LNCAP (cell line): ENCODE results near the gene ZNF214.

Experiments
- CTCF ChIP-seq: fragments of 450-650 bp; IDR thresholded peaks from 2 replicates; pipeline ENCODE4 v1.5.1; 2017; ENCODE audit warnings: mild to moderate bottlenecking

Gene ZNF214

GRCh38 chr11:7034019-7034418 lies 13.9 kb upstream of the ZNF214 start:
- TF ChIP-seq CTCF = no peak

- TF ChIP-seq CTCF = no peak
Measured at GRCh38 chr11:7032692-7033091, 12.5 kb upstream of the ZNF214 start.

- no peak for TF ChIP-seq CTCF
Measured at GRCh38 chr11:7031471-7031871, 11.3 kb upstream of the ZNF214 start.

GRCh38 chr11:7030836-7031235 lies 10.7 kb upstream of the ZNF214 start:
- no peak for TF ChIP-seq CTCF

- no peak for TF ChIP-seq CTCF
Measured at GRCh38 chr11:7028141-7028540, 8.0 kb upstream of the ZNF214 start.

GRCh38 chr11:7021318-7021717 lies 1.2 kb upstream of the ZNF214 start:
- no peak for TF ChIP-seq CTCF

GRCh38 chr11:7019500-7020182 lies 505 bp downstream of the ZNF214 start:
- TF ChIP-seq CTCF = no peak

GRCh38 chr11:7016011-7016410 lies 4.1 kb downstream of the ZNF214 start:
- TF ChIP-seq CTCF = no peak
